ES-I3 (cell line): ENCODE data around the gene TNS1.

ENCODE experiments used
- H3K36me3 ChIP-seq: 2 replicates; pipeline ENCODE4 v1.6.1; 2013; ENCODE audit warnings: mild to moderate bottlenecking, low read length, control low read depth, moderate library complexity; ENCODE audit not compliant: insufficient read depth
- H3K4me1 ChIP-seq: 2 replicates; pipeline ENCODE4 v1.6.1; 2013; ENCODE audit warnings: mild to moderate bottlenecking, control low read depth, low read length; ENCODE audit not compliant: insufficient read depth
- H3K9ac ChIP-seq: 2 replicates; pipeline ENCODE4 v1.6.1; 2013; ENCODE audit warnings: low read depth, mild to moderate bottlenecking, low read length, moderate library complexity
- H3K9me3 ChIP-seq: 2 replicates; pipeline ENCODE4 v1.6.1; 2013; ENCODE audit warnings: mild to moderate bottlenecking, low read length, moderate library complexity; ENCODE audit not compliant: control insufficient read depth, insufficient read depth

TNS1 gene

GRCh38 chr2:217774232-217774631 lies 228.6 kb downstream of the TNS1 start:
- Histone ChIP-seq H3K4me1 (no peaks in the 10 kb centered on the region), H3K36me3 (no peaks in the 10 kb centered on the region), H3K9me3 (no peaks in the 10 kb centered on the region), H3K9ac (no peak overlapping the region)

- H3K4me1 ChIP-seq: no peaks in the 10 kb centered on the region
- no peaks in the 10 kb centered on the region for H3K9me3 ChIP-seq
- no peaks in the 10 kb centered on the region for H3K36me3 ChIP-seq
- no peak overlapping the region for H3K9ac ChIP-seq
Observed at GRCh38 chr2:217773539-217773938, 229.3 kb downstream of the TNS1 start.

- Histone ChIP-seq H3K9me3 (no peaks in the 10 kb centered on the region), H3K4me1 (no peaks in the 10 kb centered on the region), H3K36me3 (no peaks in the 10 kb centered on the region), H3K9ac (no peak overlapping the region)
Observed at GRCh38 chr2:217766356-217766755, 236.4 kb downstream of the TNS1 start.

GRCh38 chr2:217761645-217762277 lies 241.0 kb downstream of the TNS1 start:
- no peak overlapping the region for H3K9ac ChIP-seq
- no peaks in the 10 kb centered on the region for H3K4me1 ChIP-seq
- no peaks in the 10 kb centered on the region for H3K9me3 ChIP-seq
- no peaks in the 10 kb centered on the region for H3K36me3 ChIP-seq

- Histone ChIP-seq H3K4me1 (no peaks in the 10 kb centered on the region; the same call in 1 of the 2 replicates), H3K9ac (no peak overlapping the region), H3K9me3 (no peaks in the 10 kb centered on the region), H3K36me3 (no peaks in the 10 kb centered on the region)
Observed at GRCh38 chr2:217759991-217760390, 242.8 kb downstream of the TNS1 start.

- Histone ChIP-seq H3K4me1 (no peaks in the 10 kb centered on the region; the same call in 1 of the 2 replicates), H3K9ac (no peak overlapping the region), H3K9me3 (no peaks in the 10 kb centered on the region), H3K36me3 (no peaks in the 10 kb centered on the region)
Observed at GRCh38 chr2:217757108-217757463, 245.7 kb downstream of the TNS1 start.

GRCh38 chr2:217756375-217757107 lies 246.3 kb downstream of the TNS1 start:
- no peaks in the 10 kb centered on the region for H3K9me3 ChIP-seq
- H3K4me1 ChIP-seq: no peaks in the 10 kb centered on the region; the same call in 1 of the 2 replicates
- H3K9ac ChIP-seq: peak overlapping the region; percentile 61
- no peaks in the 10 kb centered on the region for H3K36me3 ChIP-seq

GRCh38 chr2:217755027-217755745 lies 247.6 kb downstream of the TNS1 start:
- H3K9ac ChIP-seq: no peak overlapping the region

GRCh38 chr2:217753460-217754200 lies 249.2 kb downstream of the TNS1 start:
- no peaks in the 10 kb centered on the region for H3K36me3 ChIP-seq
- H3K9me3 ChIP-seq: no peaks in the 10 kb centered on the region
- no peaks in the 10 kb centered on the region; the same call in 1 of the 2 replicates for H3K4me1 ChIP-seq
- no peak overlapping the region for H3K9ac ChIP-seq

More at GRCh38 chr2:217755027-217755745, 247.6 kb downstream of the TNS1 start:
- Histone ChIP-seq H3K9me3 (no peaks in the 10 kb centered on the region), H3K4me1 (no peaks in the 10 kb centered on the region; the same call in 1 of the 2 replicates), H3K36me3 (no peaks in the 10 kb centered on the region)

- H3K9me3 ChIP-seq: no peaks in the 10 kb centered on the region
- H3K4me1 ChIP-seq: no peaks in the 10 kb centered on the region; the same call in 1 of the 2 replicates
- no peak overlapping the region for H3K9ac ChIP-seq
- H3K36me3 ChIP-seq: no peaks in the 10 kb centered on the region
Observed at GRCh38 chr2:217752714-217753459, 249.9 kb downstream of the TNS1 start.

GRCh38 chr2:217751952-217752351 lies 250.8 kb downstream of the TNS1 start:
- Histone ChIP-seq H3K4me1 (no peaks in the 10 kb centered on the region; the same call in 1 of the 2 replicates), H3K9ac (no peak overlapping the region), H3K36me3 (no peaks in the 10 kb centered on the region), H3K9me3 (no peaks in the 10 kb centered on the region)

- Histone ChIP-seq H3K9ac (no peak overlapping the region), H3K9me3 (no peaks in the 10 kb centered on the region), H3K4me1 (no peaks in the 10 kb centered on the region; the same call in 1 of the 2 replicates), H3K36me3 (no peaks in the 10 kb centered on the region)
Observed at GRCh38 chr2:217751192-217751591, 251.6 kb downstream of the TNS1 start.
